H9 (cell line): ENCODE measurements around the gene VEZF1. TPM values are rescaled to one million over a fixed set of nuclear protein-coding genes. Genes with fewer than 3 reads are reported as not detected.

Source experiments
- DNase-seq: peaks from one replicate; pipeline ENCODE4 v3.0.0-alpha.2; 2017
- H2AFZ ChIP-seq: one replicate; pipeline ENCODE4 v1.6.1; 2013; ENCODE audit warnings: mild to moderate bottlenecking, low read length, control low read depth, moderate library complexity
- H2AK5ac ChIP-seq: 2 replicates; pipeline ENCODE4 v1.6.1; 2013; ENCODE audit warnings: low read length, control low read depth, mixed read lengths; ENCODE audit not compliant: insufficient read length
- H2BK120ac ChIP-seq: one replicate; pipeline ENCODE4 v1.6.1; 2013; ENCODE audit warnings: low read depth, mild to moderate bottlenecking, low read length, control low read depth, inconsistent platforms; ENCODE audit not compliant: poor library complexity, severe bottlenecking
- H2BK12ac ChIP-seq: 2 replicates; pipeline ENCODE4 v1.6.1; 2013; ENCODE audit warnings: low read length, control low read depth, mixed read lengths, low read depth; ENCODE audit not compliant: insufficient read length
- H2BK15ac ChIP-seq: 2 replicates; pipeline ENCODE4 v1.6.1; 2013; ENCODE audit warnings: low read depth, low read length, control low read depth
- H2BK20ac ChIP-seq: one replicate; pipeline ENCODE4 v1.6.1; 2013; ENCODE audit warnings: low read depth, mild to moderate bottlenecking, low read length, control low read depth, inconsistent platforms; ENCODE audit not compliant: poor library complexity, severe bottlenecking
- H2BK5ac ChIP-seq: 2 replicates; pipeline ENCODE4 v1.6.1; 2013; ENCODE audit warnings: low read length, control low read depth, mixed read lengths; ENCODE audit not compliant: insufficient read length
- H3K14ac ChIP-seq: 2 replicates; pipeline ENCODE4 v1.6.1; 2013; ENCODE audit warnings: low read length, control low read depth; ENCODE audit not compliant: insufficient read depth
- H3K18ac ChIP-seq: 2 replicates; pipeline ENCODE4 v1.6.1; 2013; ENCODE audit warnings: low read depth, mild to moderate bottlenecking, mixed read lengths, low read length, control low read depth; ENCODE audit not compliant: insufficient read length
- H3K23ac ChIP-seq: 2 replicates; pipeline ENCODE4 v1.6.1; 2013; ENCODE audit warnings: low read length, control low read depth, mixed read lengths, low read depth; ENCODE audit not compliant: insufficient read length
- H3K23me2 ChIP-seq: 2 replicates; pipeline ENCODE4 v1.6.1; 2013; ENCODE audit warnings: low read depth, mild to moderate bottlenecking, mixed read lengths, low read length, control low read depth; ENCODE audit not compliant: insufficient read length, poor library complexity, severe bottlenecking
- H3K27ac ChIP-seq: 2 replicates; pipeline ENCODE4 v1.5.1; 2013; ENCODE audit warnings: low read length, control low read depth, mixed read lengths, low read depth; ENCODE audit not compliant: insufficient read length
- H3K27me3 ChIP-seq: 2 replicates; pipeline ENCODE4 v1.6.1; 2013; ENCODE audit warnings: low read length, control low read depth, inconsistent platforms; ENCODE audit not compliant: insufficient read depth
- H3K4ac ChIP-seq: 2 replicates; pipeline ENCODE4 v1.6.1; 2013; ENCODE audit warnings: low read depth, mild to moderate bottlenecking, control low read depth, inconsistent platforms, low read length, moderate library complexity
- H3K4me1 ChIP-seq: 2 replicates; pipeline ENCODE4 v1.6.1; 2013; ENCODE audit warnings: low read length, control low read depth, inconsistent platforms; ENCODE audit not compliant: insufficient read depth
- H3K4me2 ChIP-seq: 2 replicates; pipeline ENCODE4 v1.6.1; 2013; ENCODE audit warnings: low read length, control low read depth, mixed read lengths; ENCODE audit not compliant: insufficient read length, insufficient read depth
- H3K56ac ChIP-seq: 2 replicates; pipeline ENCODE4 v1.6.1; 2013; ENCODE audit warnings: low read depth, mild to moderate bottlenecking, mixed read lengths, low read length, control low read depth; ENCODE audit not compliant: insufficient read length
- H3K79me1 ChIP-seq: 2 replicates; pipeline ENCODE4 v1.6.1; 2013; ENCODE audit warnings: low read depth, mild to moderate bottlenecking, moderate library complexity, low read length, control low read depth, inconsistent platforms; ENCODE audit not compliant: insufficient read depth, poor library complexity, severe bottlenecking
- H3K79me2 ChIP-seq: 2 replicates; pipeline ENCODE4 v1.6.1; 2013; ENCODE audit warnings: low read length, control low read depth, inconsistent platforms; ENCODE audit not compliant: insufficient read depth
- H3K9ac ChIP-seq: 2 replicates; pipeline ENCODE4 v1.6.1; 2013; ENCODE audit warnings: low read length, control low read depth, mixed read lengths; ENCODE audit not compliant: insufficient read length; ENCODE audit errors: extremely low read depth
- H3K9me3 ChIP-seq: one replicate; pipeline ENCODE4 v1.6.1; 2013; ENCODE audit warnings: low read depth, low read length, inconsistent platforms; ENCODE audit not compliant: control insufficient read depth
- H3T11ph ChIP-seq: one replicate; pipeline ENCODE4 v1.6.1; 2013; ENCODE audit warnings: mild to moderate bottlenecking, low read length, control low read depth, inconsistent platforms
- H4K20me1 ChIP-seq: one replicate; pipeline ENCODE4 v1.6.1; 2013; ENCODE audit not compliant: control insufficient read depth, insufficient read length, insufficient read depth
- H4K5ac ChIP-seq: 2 replicates; pipeline ENCODE4 v1.6.1; 2013; ENCODE audit warnings: low read depth, mild to moderate bottlenecking, mixed read lengths, low read length, control low read depth; ENCODE audit not compliant: insufficient read length
- H4K8ac ChIP-seq: replicated peaks from 2 replicates; pipeline ENCODE4 v1.6.1; 2013; ENCODE audit warnings: low read length, control low read depth, mixed read lengths, low read depth; ENCODE audit not compliant: insufficient read length
- H4K91ac ChIP-seq: 2 replicates; pipeline ENCODE4 v1.6.1; 2013; ENCODE audit warnings: low read depth, mild to moderate bottlenecking, moderate library complexity, mixed read lengths, low read length, control low read depth; ENCODE audit not compliant: insufficient read length
- H3K27ac Mint-ChIP-seq, 3 experiments: 2 replicates in 2 of 3; 3 replicates in 1 of 3; pipeline ENCODE4 v1.8.0; 2020 to 2021; ENCODE audit warnings: mixed read lengths in 3 of 3, mild to moderate bottlenecking in 1 of 3, moderate library complexity in 1 of 3
- H3K27me3 Mint-ChIP-seq: 2 replicates; pipeline ENCODE4 v1.8.0; 2021; ENCODE audit warnings: low read depth, mild to moderate bottlenecking, moderate library complexity, mixed read lengths
- H3K36me3 Mint-ChIP-seq, 3 experiments: 2 replicates in 2 of 3; 3 replicates in 1 of 3; pipeline ENCODE4 v1.8.0; 2020 to 2021; ENCODE audit warnings: low read depth in 3 of 3, mixed read lengths in 3 of 3; ENCODE audit not compliant: insufficient read depth in 1 of 3
- H3K4me1 Mint-ChIP-seq, 2 experiments: 2 replicates each; pipeline ENCODE4 v1.8.0; 2020; ENCODE audit warnings: mixed read lengths in 2 of 2
- H3K4me3 Mint-ChIP-seq, 2 experiments: 2 replicates in 1 of 2; 3 replicates in 1 of 2; pipeline ENCODE4 v1.8.0; 2020 to 2021; ENCODE audit warnings: mild to moderate bottlenecking in 2 of 2, mixed read lengths in 2 of 2, moderate library complexity in 1 of 2
- H3K9me3 Mint-ChIP-seq, 2 experiments: 2 replicates in 1 of 2; 3 replicates in 1 of 2; pipeline ENCODE4 v1.8.0; 2020; ENCODE audit warnings: mild to moderate bottlenecking in 2 of 2, mixed read lengths in 2 of 2, moderate library complexity in 1 of 2
- WGBS: extraction: QIAGEN DNeasy Blood & Tissue Kit; methylation state at CpG from one replicate; pipeline ENCODE4 v1.1.7; 2013; ENCODE audit warnings: missing lambda C conversion rate, low lambda C conversion rate, mixed read lengths; ENCODE audit not compliant: insufficient read length; ENCODE audit errors: extremely low coverage; 5-methylcytosine and 5-hydroxymethylcytosine counted together
- total RNA-seq: library from RNA; stranded (reverse); gene quantifications from 2 replicates; pipeline ENCODE4 v1.2.1, GENCODE V29; 2021
- TF ChIP-seq, protein P1 (sequence below): fragments of 200-600 bp; sonication (generic); conservative IDR thresholded peaks from 3 replicates; pipeline ENCODE4 v1.8.0; 2021; ENCODE audit warnings: antibody characterized with exemption, mild to moderate bottlenecking

VEZF1 gene
- total RNA-seq, 1 experiment from 2014 or later = 58.1 TPM

DNA sequence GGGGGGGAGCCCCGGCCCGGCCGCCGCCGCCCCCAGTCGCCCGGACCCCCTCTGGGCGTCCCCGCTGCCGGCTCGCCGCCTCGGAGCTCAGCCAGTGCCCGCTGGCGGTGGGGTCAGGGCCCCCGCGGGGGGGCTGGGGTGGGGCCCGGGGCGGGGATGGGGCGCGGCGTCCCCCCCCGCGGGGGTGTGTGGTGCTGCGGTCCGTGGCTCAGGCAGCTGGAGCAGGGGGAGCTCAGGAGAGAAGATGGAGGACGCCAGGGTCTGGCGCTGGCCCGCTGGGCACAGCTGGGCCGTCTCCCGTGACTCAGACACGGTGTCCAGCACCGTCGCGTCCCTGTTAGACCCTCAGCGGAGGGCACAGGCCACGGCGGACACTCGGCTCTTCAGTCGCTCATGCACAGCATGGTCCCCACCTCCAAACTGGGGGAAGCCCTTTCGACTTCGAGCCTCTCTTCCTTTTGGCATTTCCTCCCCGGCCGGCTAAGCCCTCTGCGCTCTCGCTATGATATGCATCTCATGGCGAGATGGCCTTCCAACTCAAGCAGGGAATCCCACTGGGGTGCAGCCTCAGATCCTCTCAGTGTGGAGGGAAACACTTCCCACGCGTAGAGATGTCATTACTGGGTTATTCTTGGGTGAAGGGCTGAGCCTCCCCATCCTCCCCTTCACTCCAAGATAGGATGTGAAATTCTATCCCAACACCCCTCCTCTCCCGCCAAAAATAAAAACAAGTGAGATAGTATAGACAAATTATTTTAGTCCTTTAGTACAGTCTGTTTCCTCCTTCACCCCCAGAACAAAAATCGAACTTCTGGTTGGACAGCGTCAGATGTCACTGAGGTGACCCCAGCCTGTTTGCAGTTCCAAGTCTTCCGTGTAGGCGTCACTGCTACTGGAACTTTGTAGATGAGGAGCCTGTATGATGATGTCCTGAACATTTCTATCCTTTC, 522 bp upstream of the VEZF1 start:
- Histone ChIP-seq H2AFZ (no peak overlapping the region), H2BK20ac (no peak overlapping the region), H2BK15ac (no peak overlapping the region), H2AK5ac (no peak overlapping the region), H4K5ac (no peak overlapping the region), H3K79me1 (peaks cover 6% of the 10 kb centered on the region), H4K8ac (no peak overlapping the region), H3K27me3 (no peaks in the 10 kb centered on the region), H3K9me3 (no peaks in the 10 kb centered on the region), H3K79me2 (peaks cover 17% of the 10 kb centered on the region; the same call in 1 of the 2 replicates), H4K91ac (no peak overlapping the region), H3T11ph (no peak overlapping the region), H3K23ac (no peak overlapping the region), H3K4me2 (peak overlapping the region; percentile 80), H2BK12ac (no peak overlapping the region), H3K9ac (peak overlapping the region; percentile 61), H3K23me2 (peaks cover 12% of the 10 kb centered on the region), H3K18ac (peak overlapping the region; percentile 35), H3K14ac (peak overlapping the region; percentile 30; the same call in 1 of the 2 replicates), H4K20me1 (no peaks in the 10 kb centered on the region), H2BK120ac (no peak overlapping the region), H2BK5ac (no peak overlapping the region), H3K4me1 (no peaks in the 10 kb centered on the region; the same call in 1 of the 2 replicates), H3K4ac (no peak overlapping the region), H3K27ac (peak overlapping the region; percentile 20), H3K56ac (no peak overlapping the region)
- peak; percentile 82 for DNase-seq
- peaks cover 42 to 49% of the 10 kb centered on the region in 2 experiments for H3K4me1 Mint-ChIP-seq
- no peaks in the 10 kb centered on the region for H3K9me3 Mint-ChIP-seq
- no peaks in the 10 kb centered on the region for H3K27me3 Mint-ChIP-seq
- peak overlapping the region; percentile 91 to 97 (median 97) for H3K27ac Mint-ChIP-seq
- no CpG with 5 or more reads among the region's 54 CpGs for WGBS
- peak overlapping the region; percentile 85 to 90 for H3K4me3 Mint-ChIP-seq
- H3K36me3 Mint-ChIP-seq = peaks cover 0 to 4% (median 0%) of the 10 kb centered on the region in 3 experiments; a peak in 4 of 7 replicates
- TF ChIP-seq, protein P1, sequence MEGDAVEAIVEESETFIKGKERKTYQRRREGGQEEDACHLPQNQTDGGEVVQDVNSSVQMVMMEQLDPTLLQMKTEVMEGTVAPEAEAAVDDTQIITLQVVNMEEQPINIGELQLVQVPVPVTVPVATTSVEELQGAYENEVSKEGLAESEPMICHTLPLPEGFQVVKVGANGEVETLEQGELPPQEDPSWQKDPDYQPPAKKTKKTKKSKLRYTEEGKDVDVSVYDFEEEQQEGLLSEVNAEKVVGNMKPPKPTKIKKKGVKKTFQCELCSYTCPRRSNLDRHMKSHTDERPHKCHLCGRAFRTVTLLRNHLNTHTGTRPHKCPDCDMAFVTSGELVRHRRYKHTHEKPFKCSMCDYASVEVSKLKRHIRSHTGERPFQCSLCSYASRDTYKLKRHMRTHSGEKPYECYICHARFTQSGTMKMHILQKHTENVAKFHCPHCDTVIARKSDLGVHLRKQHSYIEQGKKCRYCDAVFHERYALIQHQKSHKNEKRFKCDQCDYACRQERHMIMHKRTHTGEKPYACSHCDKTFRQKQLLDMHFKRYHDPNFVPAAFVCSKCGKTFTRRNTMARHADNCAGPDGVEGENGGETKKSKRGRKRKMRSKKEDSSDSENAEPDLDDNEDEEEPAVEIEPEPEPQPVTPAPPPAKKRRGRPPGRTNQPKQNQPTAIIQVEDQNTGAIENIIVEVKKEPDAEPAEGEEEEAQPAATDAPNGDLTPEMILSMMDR = no peak
